ENCODE results near the gene CHST6.

DNA sequence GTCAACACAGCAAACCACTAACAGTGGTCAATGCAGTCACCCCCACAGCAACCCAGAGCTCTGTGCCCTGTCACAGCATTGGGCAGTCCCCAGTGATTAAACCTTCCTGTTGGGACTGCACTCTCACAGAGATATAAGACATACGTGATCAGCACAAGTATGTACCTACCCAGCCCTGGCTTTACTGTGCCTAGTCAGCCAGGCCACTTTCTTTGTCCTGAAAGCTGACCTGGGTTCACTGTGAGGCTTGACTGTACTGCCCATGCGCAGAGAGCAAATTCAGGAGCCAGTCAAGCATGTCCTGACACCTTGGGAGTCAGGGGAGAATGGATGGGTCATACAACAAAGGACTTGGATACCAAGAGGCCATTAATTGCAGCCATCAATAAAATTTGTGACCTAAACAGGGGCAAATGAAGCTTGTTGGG is 19.8 kb downstream of the CHST6 start:
- TF ChIP-seq, protein P1, sequence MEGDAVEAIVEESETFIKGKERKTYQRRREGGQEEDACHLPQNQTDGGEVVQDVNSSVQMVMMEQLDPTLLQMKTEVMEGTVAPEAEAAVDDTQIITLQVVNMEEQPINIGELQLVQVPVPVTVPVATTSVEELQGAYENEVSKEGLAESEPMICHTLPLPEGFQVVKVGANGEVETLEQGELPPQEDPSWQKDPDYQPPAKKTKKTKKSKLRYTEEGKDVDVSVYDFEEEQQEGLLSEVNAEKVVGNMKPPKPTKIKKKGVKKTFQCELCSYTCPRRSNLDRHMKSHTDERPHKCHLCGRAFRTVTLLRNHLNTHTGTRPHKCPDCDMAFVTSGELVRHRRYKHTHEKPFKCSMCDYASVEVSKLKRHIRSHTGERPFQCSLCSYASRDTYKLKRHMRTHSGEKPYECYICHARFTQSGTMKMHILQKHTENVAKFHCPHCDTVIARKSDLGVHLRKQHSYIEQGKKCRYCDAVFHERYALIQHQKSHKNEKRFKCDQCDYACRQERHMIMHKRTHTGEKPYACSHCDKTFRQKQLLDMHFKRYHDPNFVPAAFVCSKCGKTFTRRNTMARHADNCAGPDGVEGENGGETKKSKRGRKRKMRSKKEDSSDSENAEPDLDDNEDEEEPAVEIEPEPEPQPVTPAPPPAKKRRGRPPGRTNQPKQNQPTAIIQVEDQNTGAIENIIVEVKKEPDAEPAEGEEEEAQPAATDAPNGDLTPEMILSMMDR (optimal IDR thresholded peaks at IDR 0.05 in 1 of 3, IDR thresholded peaks at IDR 0.05 in 1 of 3, conservative IDR thresholded peaks at IDR 0.05 in 1 of 3; ENCODE audit: extremely low read depth in 1 of 3, insufficient read depth in 2 of 3, low read length in 3 of 3), result no peak
- no peak for TF ChIP-seq EZH2 (IDR thresholded peaks at IDR 0.05; ENCODE audit: low read length)

All from keratinocyte (primary cell).